Nephron progenitor cell (in vitro differentiated cells): ENCODE results near the gene PLCD4.

Experiments
- DNase-seq: peaks from one replicate; pipeline ENCODE4 v3.0.0; 2021
- H3K27ac Mint-ChIP-seq: 2 replicates; pipeline ENCODE4 v1.8.0; 2021; ENCODE audit warnings: mild to moderate bottlenecking, moderate library complexity, mixed read lengths
- H3K27me3 Mint-ChIP-seq: 2 replicates; pipeline ENCODE4 v1.8.0; 2021; ENCODE audit warnings: mild to moderate bottlenecking, low read depth, mixed read lengths; ENCODE audit not compliant: poor library complexity
- H3K36me3 Mint-ChIP-seq: 2 replicates; pipeline ENCODE4 v1.8.0; 2021; ENCODE audit warnings: low read depth, mixed read lengths
- H3K4me1 Mint-ChIP-seq: 2 replicates; pipeline ENCODE4 v1.8.0; 2021; ENCODE audit warnings: mixed read lengths
- H3K4me3 Mint-ChIP-seq: 2 replicates; pipeline ENCODE4 v1.8.0; 2021; ENCODE audit warnings: mild to moderate bottlenecking, moderate library complexity, mixed read lengths
- H3K9me3 Mint-ChIP-seq: 2 replicates; pipeline ENCODE4 v1.8.0; 2021; ENCODE audit warnings: mild to moderate bottlenecking, moderate library complexity, mixed read lengths
- TF ChIP-seq, protein P1 (sequence below): fragments of 200-600 bp; sonication (generic); IDR thresholded peaks from 2 replicates; pipeline ENCODE4 v1.5.0; 2021; ENCODE audit warnings: antibody characterized with exemption

The PLCD4 gene

DNA sequence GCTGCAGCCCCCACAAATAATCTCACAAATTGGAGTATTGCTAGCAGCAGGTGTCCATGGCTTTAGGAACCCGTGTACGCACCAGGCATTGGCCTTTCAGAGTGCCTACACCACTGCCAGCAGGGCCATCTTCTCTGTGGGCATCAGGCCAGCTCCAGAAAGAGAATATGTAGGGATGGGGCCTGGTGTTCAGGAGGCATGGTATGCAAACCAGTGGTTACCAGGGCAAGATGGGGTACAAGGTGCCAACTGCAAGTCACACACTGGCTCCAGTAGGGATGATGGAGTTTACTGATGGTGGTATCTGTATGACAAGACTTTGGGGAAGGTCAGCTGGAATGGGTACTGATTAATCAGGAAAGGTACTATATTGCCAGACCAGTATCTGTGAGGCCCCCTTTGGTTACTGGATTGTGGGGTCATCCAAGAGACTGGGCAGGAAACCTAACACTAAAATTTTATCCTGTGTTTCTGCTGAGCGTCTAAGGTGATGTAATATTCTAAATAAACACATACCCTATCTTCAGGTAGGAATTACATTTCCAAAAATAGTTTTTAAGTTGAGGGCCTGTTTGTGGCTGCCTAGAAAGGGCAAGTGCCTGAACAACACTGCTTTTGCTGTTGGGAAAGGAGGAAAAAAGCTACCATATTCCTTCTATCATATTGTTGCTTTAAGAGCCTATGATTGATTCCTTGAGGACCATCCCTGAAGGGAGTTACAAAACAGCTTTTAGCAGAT, 30.0 kb upstream of the PLCD4 start:
- no peak for DNase-seq
- Mint-ChIP-seq H3K27me3 (no peaks in the 10 kb centered on the region), H3K9me3 (no peaks in the 10 kb centered on the region), H3K27ac (no peak overlapping the region), H3K36me3 (peaks cover 54% of the 10 kb centered on the region), H3K4me3 (no peak overlapping the region), H3K4me1 (peaks cover 2% of the 10 kb centered on the region)
- TF ChIP-seq, protein P1, sequence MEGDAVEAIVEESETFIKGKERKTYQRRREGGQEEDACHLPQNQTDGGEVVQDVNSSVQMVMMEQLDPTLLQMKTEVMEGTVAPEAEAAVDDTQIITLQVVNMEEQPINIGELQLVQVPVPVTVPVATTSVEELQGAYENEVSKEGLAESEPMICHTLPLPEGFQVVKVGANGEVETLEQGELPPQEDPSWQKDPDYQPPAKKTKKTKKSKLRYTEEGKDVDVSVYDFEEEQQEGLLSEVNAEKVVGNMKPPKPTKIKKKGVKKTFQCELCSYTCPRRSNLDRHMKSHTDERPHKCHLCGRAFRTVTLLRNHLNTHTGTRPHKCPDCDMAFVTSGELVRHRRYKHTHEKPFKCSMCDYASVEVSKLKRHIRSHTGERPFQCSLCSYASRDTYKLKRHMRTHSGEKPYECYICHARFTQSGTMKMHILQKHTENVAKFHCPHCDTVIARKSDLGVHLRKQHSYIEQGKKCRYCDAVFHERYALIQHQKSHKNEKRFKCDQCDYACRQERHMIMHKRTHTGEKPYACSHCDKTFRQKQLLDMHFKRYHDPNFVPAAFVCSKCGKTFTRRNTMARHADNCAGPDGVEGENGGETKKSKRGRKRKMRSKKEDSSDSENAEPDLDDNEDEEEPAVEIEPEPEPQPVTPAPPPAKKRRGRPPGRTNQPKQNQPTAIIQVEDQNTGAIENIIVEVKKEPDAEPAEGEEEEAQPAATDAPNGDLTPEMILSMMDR = no peak

DNA sequence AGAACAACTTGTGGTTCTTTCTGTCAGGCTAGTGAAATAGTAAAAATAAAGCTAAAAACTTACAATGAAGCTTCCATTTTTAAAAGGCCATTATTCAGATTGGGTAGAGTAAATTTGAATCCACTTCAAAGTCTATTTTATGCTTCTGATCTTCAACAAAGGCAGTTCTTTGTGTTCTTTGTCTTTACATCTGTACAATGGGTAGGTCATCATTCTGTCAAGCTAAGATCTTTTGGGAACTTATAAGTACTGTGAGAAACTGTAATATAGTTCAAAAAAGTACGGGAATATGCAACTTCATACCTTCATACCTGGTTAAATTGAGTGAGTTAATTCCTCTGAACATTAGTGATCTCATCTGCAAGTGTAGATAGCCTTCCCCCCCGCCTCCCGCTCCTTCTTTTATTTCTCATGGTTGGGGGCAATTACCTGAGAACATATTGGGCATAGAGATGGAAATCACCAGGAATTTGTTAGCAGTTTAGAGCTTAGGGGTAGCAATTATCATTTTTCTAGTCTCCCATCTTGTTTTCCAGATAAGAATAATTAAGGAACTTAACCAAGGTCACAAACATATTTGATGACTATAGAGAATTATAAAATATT, 29.3 kb upstream of the PLCD4 start:
- no peak for DNase-seq
- TF ChIP-seq, protein P1 = no peak
- H3K27me3 Mint-ChIP-seq = no peaks in the 10 kb centered on the region
- no peak overlapping the region for H3K27ac Mint-ChIP-seq
- H3K4me1 Mint-ChIP-seq = no peaks in the 10 kb centered on the region
- H3K9me3 Mint-ChIP-seq = no peaks in the 10 kb centered on the region
- H3K36me3 Mint-ChIP-seq = peaks cover 57% of the 10 kb centered on the region
- no peak overlapping the region for H3K4me3 Mint-ChIP-seq

DNA sequence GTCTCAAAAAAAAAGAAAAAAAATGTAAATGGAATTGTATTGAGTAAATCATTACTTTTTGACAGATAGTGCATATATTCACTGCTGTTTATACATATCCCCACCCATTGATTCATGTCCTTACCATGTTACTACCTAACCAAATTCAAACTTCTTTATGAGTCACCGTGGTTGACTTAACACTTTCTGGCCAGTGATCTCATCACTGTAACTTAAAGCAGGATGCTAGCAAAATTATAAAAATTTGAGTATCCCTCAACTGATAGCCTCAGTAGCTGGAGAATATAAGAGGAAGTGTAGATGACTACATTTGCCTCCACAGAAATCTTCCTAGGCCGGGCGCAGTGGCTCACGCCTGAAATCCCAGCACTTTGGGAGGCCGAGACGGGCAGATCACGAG, 25.6 kb upstream of the PLCD4 start:
- Mint-ChIP-seq H3K27ac (no peak overlapping the region), H3K36me3 (peaks cover 59% of the 10 kb centered on the region), H3K9me3 (no peaks in the 10 kb centered on the region), H3K27me3 (no peaks in the 10 kb centered on the region), H3K4me3 (no peak overlapping the region), H3K4me1 (no peaks in the 10 kb centered on the region)
- TF ChIP-seq, protein P1 = no peak
- DNase-seq = no peak

DNA sequence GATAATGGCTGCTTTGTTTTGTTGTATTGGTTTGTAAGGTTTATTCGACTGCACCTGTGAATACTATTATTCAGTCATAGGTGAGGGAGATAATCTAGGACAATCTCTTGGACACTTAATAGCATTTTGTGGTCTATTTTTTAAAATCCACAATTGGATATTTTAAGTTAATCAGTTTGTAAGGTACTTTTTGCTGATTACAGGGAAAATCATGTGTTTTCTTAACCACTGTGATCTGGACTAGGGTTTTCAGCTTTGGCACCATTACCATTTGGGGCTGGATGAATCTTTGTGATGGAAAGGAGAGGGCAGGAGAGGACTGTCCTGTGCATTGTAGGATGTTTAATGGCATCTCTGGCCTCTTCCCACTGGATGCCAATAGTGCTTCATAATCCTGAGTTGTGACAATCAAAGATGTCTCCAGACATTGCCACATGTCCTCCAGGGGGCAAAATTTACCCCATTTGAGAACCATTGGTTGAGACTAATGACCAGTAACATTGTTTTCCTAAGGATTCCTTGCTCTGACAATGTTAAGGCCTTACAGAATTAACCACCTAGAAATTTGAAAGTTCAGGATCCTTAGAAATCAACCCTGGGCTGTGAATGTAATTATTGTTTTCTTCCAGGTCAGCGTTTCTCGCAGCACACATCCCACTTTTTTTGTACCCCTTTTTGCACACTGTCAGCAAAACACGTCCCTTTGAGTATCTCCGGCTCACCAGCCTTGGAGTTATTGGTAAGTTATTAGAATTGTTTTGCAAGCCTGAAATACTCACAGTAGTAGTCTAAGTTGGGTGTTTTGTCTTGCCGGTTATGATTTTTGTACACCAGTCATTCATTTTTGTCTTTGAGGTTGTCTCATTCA, 23.5 kb upstream of the PLCD4 start:
- no peaks in the 10 kb centered on the region for H3K27me3 Mint-ChIP-seq

DNA sequence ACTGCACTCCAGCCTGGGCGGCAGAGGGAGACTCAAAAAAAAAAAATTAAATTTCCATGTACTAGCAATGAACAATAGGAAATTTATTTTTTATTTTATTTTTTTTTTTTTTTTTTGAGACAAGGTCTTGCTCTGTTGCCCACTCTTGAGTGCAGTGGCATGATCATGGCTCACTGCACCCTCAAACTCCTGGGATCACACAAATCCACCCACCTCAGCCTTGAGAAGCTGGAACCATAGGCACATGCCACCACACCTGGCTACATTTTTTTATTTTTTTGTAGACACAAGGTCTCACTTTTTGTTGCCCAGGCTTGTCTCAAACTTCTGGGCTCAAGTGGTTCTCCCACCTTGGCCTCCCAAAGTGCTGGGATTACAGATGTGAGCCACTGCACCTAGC, 22.2 kb upstream of the PLCD4 start:
- peaks cover 76% of the 10 kb centered on the region for H3K36me3 Mint-ChIP-seq
- H3K9me3 Mint-ChIP-seq = no peaks in the 10 kb centered on the region
- TF ChIP-seq, protein P1 = no peak
- no peaks in the 10 kb centered on the region for H3K4me1 Mint-ChIP-seq
- no peak for DNase-seq
- H3K27me3 Mint-ChIP-seq = no peaks in the 10 kb centered on the region
- no peak overlapping the region for H3K4me3 Mint-ChIP-seq
- H3K27ac Mint-ChIP-seq = no peak overlapping the region

More for the DNA sequence above, 23.5 kb upstream of the PLCD4 start:
- H3K4me3 Mint-ChIP-seq = no peak overlapping the region
- TF ChIP-seq, protein P1 = no peak
- DNase-seq = no peak
- H3K4me1 Mint-ChIP-seq = no peaks in the 10 kb centered on the region
- H3K36me3 Mint-ChIP-seq = peaks cover 68% of the 10 kb centered on the region
- peak overlapping the region; percentile 57 for H3K27ac Mint-ChIP-seq
- no peaks in the 10 kb centered on the region for H3K9me3 Mint-ChIP-seq
